ENCODE data around the gene SNTG2.
"Not testable (repeated sequence)": the region's sequence is repeated elsewhere in the genome, so short reads cannot be mapped to it uniquely, and the experiment has no call there.

Gene SNTG2

GRCh38 chr2:1203772-1204171, 253.1 kb downstream of the SNTG2 start:
- peaks cover 2 to 10% of the 10 kb centered on the region in 2 donors for H3K4me1 Mint-ChIP-seq

GRCh38 chr2:1205853-1206252, 255.2 kb downstream of the SNTG2 start:
- Mint-ChIP-seq H3K4me3 (no peak overlapping the region), H3K27ac (no peak overlapping the region), H3K36me3 (peaks cover 0 to 4% of the 10 kb centered on the region in 2 donors), H3K4me1 (peaks cover 12 to 28% of the 10 kb centered on the region in 2 donors), H3K27me3 (no peaks in the 10 kb centered on the region), H3K9me3 (peaks cover 9 to 14% of the 10 kb centered on the region in 2 donors)
- ATAC-seq (replicated peaks) (no peak), DNase-seq (no peak)

More at GRCh38 chr2:1203772-1204171, 253.1 kb downstream of the SNTG2 start:
- peaks cover 9 to 11% of the 10 kb centered on the region in 2 donors for H3K9me3 Mint-ChIP-seq
- H3K27ac Mint-ChIP-seq, result no peak overlapping the region
- ATAC-seq (replicated peaks) (no peak), DNase-seq (no peak)
- peaks cover 0 to 4% of the 10 kb centered on the region in 2 donors for H3K36me3 Mint-ChIP-seq
- H3K4me3 Mint-ChIP-seq, result no peak overlapping the region
- H3K27me3 Mint-ChIP-seq, result no peaks in the 10 kb centered on the region

DNA sequence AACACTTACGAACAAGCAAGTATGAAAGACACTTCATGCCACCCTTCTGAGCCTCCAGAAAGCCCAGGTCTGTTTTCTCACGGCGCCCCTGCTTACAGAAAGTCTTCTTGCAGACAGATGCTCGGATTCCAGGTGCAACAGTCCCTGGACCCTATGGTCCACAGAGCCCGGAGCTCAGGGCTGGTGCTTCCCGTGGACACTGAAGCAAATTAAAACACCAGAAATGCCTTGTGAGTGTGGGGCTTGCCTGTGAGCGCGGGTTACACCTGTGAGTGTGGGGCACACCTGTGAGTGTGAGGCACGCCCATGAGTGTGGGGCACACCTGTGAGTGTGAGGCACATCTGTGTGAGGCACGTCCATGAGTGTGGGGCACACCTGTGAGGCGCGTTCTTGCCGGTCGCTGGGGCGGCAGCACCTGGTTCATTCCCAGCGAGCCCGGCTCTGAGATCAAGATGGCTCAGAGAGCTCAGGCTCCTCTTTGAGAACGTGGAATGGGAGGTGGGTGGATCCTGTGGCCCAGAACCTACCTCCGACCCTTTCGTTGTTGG, 257.4 kb downstream of the SNTG2 start:
- H3K27ac Mint-ChIP-seq, result no peak overlapping the region
- H3K27me3 Mint-ChIP-seq, result no peaks in the 10 kb centered on the region
- ATAC-seq (replicated peaks), result no peak
- peaks cover 1 to 4% of the 10 kb centered on the region in 2 donors for H3K36me3 Mint-ChIP-seq
- peaks cover 4 to 15% of the 10 kb centered on the region in 2 donors for H3K9me3 Mint-ChIP-seq
- H3K4me3 Mint-ChIP-seq, result no peak overlapping the region
- H3K4me1 Mint-ChIP-seq, result peaks cover 12 to 34% of the 10 kb centered on the region in 2 donors
- DNase-seq, result no peak

DNA sequence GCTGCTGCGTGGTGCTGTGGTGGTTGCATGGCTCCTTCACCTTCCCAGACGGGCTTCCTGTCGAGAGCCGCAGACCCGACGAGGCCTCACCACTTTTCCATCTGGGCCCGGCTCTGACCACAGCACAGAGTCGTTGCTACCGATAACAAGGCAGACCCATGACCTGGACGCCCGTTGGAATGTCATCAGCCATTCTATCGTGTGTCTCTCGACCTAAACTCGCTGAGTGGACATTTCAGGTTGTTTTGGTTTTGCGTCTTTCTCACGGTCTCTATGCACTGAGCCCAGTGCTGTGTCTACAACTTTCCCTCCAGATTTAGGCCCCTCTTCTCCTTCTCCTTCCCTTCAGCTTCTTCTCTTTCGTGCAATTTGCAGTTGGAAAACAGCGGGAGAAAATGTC, 257.9 kb downstream of the SNTG2 start:
- peak overlapping the region; percentile 86 for H3K27ac Mint-ChIP-seq
- H3K4me1 Mint-ChIP-seq, result peaks cover 12 to 34% of the 10 kb centered on the region in 2 donors
- DNase-seq, result no peak
- ATAC-seq (replicated peaks), result no peak
- no peaks in the 10 kb centered on the region for H3K27me3 Mint-ChIP-seq
- H3K4me3 Mint-ChIP-seq, result no peak overlapping the region
- H3K9me3 Mint-ChIP-seq, result peaks cover 4 to 15% of the 10 kb centered on the region in 2 donors
- H3K36me3 Mint-ChIP-seq, result peaks cover 1 to 4% of the 10 kb centered on the region in 2 donors

- peaks cover 12 to 29% of the 10 kb centered on the region in 2 donors for H3K4me1 Mint-ChIP-seq
- peak overlapping the region in 1 of 2 donors; percentile 9 for H3K4me3 Mint-ChIP-seq
- H3K9me3 Mint-ChIP-seq, result peaks cover 4 to 19% of the 10 kb centered on the region in 2 donors
- no peak for DNase-seq
- peaks cover 1 to 4% of the 10 kb centered on the region in 2 donors for H3K36me3 Mint-ChIP-seq
- no peaks in the 10 kb centered on the region for H3K27me3 Mint-ChIP-seq
- peak; percentile 72 to 81 for ATAC-seq (replicated peaks)
- peak overlapping the region; percentile 86 for H3K27ac Mint-ChIP-seq
These were observed 258.6 kb downstream of the SNTG2 start for GRCh38 chr2:1209246-1209645.

GRCh38 chr2:1209761-1210160, 259.1 kb downstream of the SNTG2 start:
- H3K4me3 Mint-ChIP-seq, result peak overlapping the region in 1 of 2 donors; percentile 12
- peaks cover 1 to 4% of the 10 kb centered on the region in 2 donors for H3K36me3 Mint-ChIP-seq
- no peak for DNase-seq
- H3K9me3 Mint-ChIP-seq, result peaks cover 8 to 21% of the 10 kb centered on the region in 2 donors
- peak overlapping the region; percentile 15 for H3K27ac Mint-ChIP-seq
- ATAC-seq (replicated peaks), result peak; percentile 27 to 45
- no peaks in the 10 kb centered on the region for H3K27me3 Mint-ChIP-seq
- H3K4me1 Mint-ChIP-seq, result peaks cover 12 to 33% of the 10 kb centered on the region in 2 donors

DNA sequence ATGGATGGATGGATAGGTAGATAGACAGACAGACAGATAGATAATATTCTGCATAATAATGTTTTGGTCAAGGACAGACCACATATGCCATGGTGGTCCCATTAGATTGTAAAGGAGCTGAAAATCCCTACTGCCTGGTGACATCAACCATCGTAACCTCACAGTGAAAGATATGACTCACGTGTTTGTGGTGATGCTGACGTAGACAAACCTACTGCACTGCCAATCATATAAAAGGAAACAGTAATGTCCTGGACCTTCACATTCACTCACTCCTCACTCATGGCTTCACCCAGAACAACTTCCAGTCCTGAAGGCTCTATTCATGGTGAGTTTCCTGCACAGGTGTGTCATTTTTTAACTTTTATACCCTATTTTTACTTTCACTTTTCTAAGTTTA, 259.7 kb downstream of the SNTG2 start:
- Mint-ChIP-seq H3K9me3 (peaks cover 8 to 23% of the 10 kb centered on the region in 2 donors), H3K27me3 (no peaks in the 10 kb centered on the region), H3K27ac (no peak overlapping the region), H3K4me3 (no peak overlapping the region), H3K4me1 (peaks cover 12 to 34% of the 10 kb centered on the region in 2 donors), H3K36me3 (peaks cover 1 to 4% of the 10 kb centered on the region in 2 donors)
- peak; percentile 54 to 67 for ATAC-seq (replicated peaks)
- DNase-seq, result no peak

GRCh38 chr2:1219901-1220573, 269.4 kb downstream of the SNTG2 start:
- H3K4me1 Mint-ChIP-seq, result peaks cover 12 to 29% of the 10 kb centered on the region in 2 donors
- peak; percentile 96 to 99 for ATAC-seq (replicated peaks)
- peak overlapping the region; percentile 9 for H3K27ac Mint-ChIP-seq
- DNase-seq, result no peak
- peaks cover 0 to 2% of the 10 kb centered on the region in 2 donors for H3K36me3 Mint-ChIP-seq
- H3K4me3 Mint-ChIP-seq, result no peak overlapping the region
- H3K27me3 Mint-ChIP-seq, result peaks cover 14 to 21% of the 10 kb centered on the region in 2 donors
- H3K9me3 Mint-ChIP-seq, result peaks cover 8 to 10% of the 10 kb centered on the region in 2 donors

- Mint-ChIP-seq H3K27me3 (peaks cover 14 to 21% of the 10 kb centered on the region in 2 donors), H3K27ac (peak overlapping the region; percentile 60), H3K9me3 (peaks cover 4 to 10% of the 10 kb centered on the region in 2 donors), H3K36me3 (peaks cover 0 to 2% of the 10 kb centered on the region in 2 donors), H3K4me3 (peak overlapping the region; percentile 4 to 32), H3K4me1 (peaks cover 12 to 29% of the 10 kb centered on the region in 2 donors)
- ATAC-seq (replicated peaks), result no peak
- no peak for DNase-seq
These were observed 271.4 kb downstream of the SNTG2 start for GRCh38 chr2:1222056-1222455.

- H3K36me3 Mint-ChIP-seq, result peaks cover 0 to 2% of the 10 kb centered on the region in 2 donors
- ATAC-seq (replicated peaks) (no peak), DNase-seq (no peak)
- no peak overlapping the region for H3K27ac Mint-ChIP-seq
- H3K9me3 Mint-ChIP-seq, result peaks cover 4 to 6% of the 10 kb centered on the region in 2 donors
- peaks cover 12 to 32% of the 10 kb centered on the region in 2 donors for H3K4me1 Mint-ChIP-seq
- peaks cover 10 to 13% of the 10 kb centered on the region in 2 donors for H3K27me3 Mint-ChIP-seq
- no peak overlapping the region for H3K4me3 Mint-ChIP-seq
These were observed 273.1 kb downstream of the SNTG2 start for GRCh38 chr2:1223791-1224190.

- DNase-seq (no peak), ATAC-seq (replicated peaks) (no peak)
- peaks cover 10 to 13% of the 10 kb centered on the region in 2 donors for H3K27me3 Mint-ChIP-seq
- peaks cover 4 to 6% of the 10 kb centered on the region in 2 donors for H3K9me3 Mint-ChIP-seq
- no peak overlapping the region for H3K4me3 Mint-ChIP-seq
- peaks cover 0 to 2% of the 10 kb centered on the region in 2 donors for H3K36me3 Mint-ChIP-seq
- no peak overlapping the region for H3K27ac Mint-ChIP-seq
- H3K4me1 Mint-ChIP-seq, result peaks cover 12 to 29% of the 10 kb centered on the region in 2 donors
These were observed 274.3 kb downstream of the SNTG2 start for GRCh38 chr2:1224901-1225300.

DNA sequence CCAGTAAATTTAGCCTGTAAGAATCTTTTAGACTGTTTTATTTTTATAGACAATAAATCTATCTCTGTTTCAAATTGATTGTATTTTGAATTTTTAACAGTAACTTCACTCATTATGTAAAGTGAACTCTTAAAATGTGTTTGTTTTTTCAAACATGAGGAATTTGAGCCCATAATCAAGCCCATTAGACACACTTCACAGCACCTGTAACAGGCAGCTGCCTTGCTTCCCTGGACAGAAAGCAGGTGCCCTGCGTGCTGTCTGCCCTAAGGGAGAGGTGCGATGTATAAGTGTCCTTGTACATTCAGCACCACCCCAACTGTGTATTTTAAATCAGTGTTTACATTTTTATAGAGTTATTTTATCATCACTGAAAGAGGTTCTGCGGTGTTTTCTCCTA, 276.1 kb downstream of the SNTG2 start:
- no peak for ATAC-seq (replicated peaks)
- H3K4me3 Mint-ChIP-seq, result no peak overlapping the region
- no peak for DNase-seq
- H3K4me1 Mint-ChIP-seq, result peaks cover 10 to 18% of the 10 kb centered on the region in 2 donors
- no peak overlapping the region for H3K27ac Mint-ChIP-seq
- H3K9me3 Mint-ChIP-seq, result peaks cover 1 to 4% of the 10 kb centered on the region in 2 donors
- H3K36me3 Mint-ChIP-seq, result no peaks in the 10 kb centered on the region
- H3K27me3 Mint-ChIP-seq, result peaks cover 5% of the 10 kb centered on the region in 2 donors

- H3K4me3 Mint-ChIP-seq, result no peak overlapping the region
- H3K4me1 Mint-ChIP-seq, result peaks cover 10 to 18% of the 10 kb centered on the region in 2 donors
- ATAC-seq (replicated peaks) (no peak), DNase-seq (no peak)
- no peaks in the 10 kb centered on the region for H3K9me3 Mint-ChIP-seq
- H3K27me3 Mint-ChIP-seq, result peaks cover 0 to 5% of the 10 kb centered on the region in 2 donors
- H3K27ac Mint-ChIP-seq, result no peak overlapping the region
- H3K36me3 Mint-ChIP-seq, result no peaks in the 10 kb centered on the region
These were observed 276.7 kb downstream of the SNTG2 start for GRCh38 chr2:1227274-1227900.

DNA sequence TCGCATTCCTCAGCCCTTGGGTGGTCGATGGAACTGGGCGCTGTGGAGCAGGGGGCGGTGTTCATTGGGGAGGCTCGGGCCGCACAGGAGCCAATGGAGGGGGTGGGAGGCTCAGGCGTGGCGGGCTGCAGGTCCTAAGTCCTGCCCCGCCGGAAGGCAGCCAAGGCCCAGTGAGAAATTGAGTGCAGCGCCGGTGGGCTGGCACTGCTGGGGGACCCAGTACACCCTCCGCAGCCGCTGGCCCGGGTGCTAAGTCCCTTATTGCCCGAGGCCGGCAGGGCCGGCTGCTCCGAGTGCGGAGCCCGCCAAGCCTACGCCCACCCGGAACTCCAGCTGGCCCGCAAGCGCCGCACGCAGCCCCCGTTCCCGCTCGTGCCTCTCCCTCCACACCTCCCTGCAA, 278.9 kb downstream of the SNTG2 start:
- not testable (repeated sequence) for ATAC-seq (replicated peaks); H3K4me3 Mint-ChIP-seq; H3K36me3 Mint-ChIP-seq; DNase-seq; H3K9me3 Mint-ChIP-seq; H3K27me3 Mint-ChIP-seq; H3K27ac Mint-ChIP-seq
- H3K4me1 Mint-ChIP-seq, result peaks cover 8 to 18% of the 10 kb centered on the region in 2 donors

Data from stimulated activated naive B cell treated with anti-CD40 and anti-IgM and Interleukin-4, amounts not matched to agents 10 μg/mL and 1 μg/mL and 100 μg/mL, for 72 hours (primary cell).